HG02642 (cell line): ENCODE measurements around the gene HHATL.

ENCODE experiments used
- ATAC-seq: cut with Tn5 transposase; IDR thresholded peaks from one replicate; pipeline ENCODE4 v1.9.1; 2021; ENCODE audit warnings: mild to moderate bottlenecking; ENCODE audit not compliant: unreplicated experiment, poor library complexity

The HHATL gene

GRCh38 chr3:42700366-42701288 lies 2.0 kb downstream of the HHATL start:
- ATAC-seq, result no peak

- ATAC-seq, result no peak
Observed at GRCh38 chr3:42699511-42699971, 3.1 kb downstream of the HHATL start.

- ATAC-seq, result no peak
Observed at GRCh38 chr3:42698911-42699230, 3.7 kb downstream of the HHATL start.

- no peak for ATAC-seq
Observed at GRCh38 chr3:42698216-42698910, 4.2 kb downstream of the HHATL start.

GRCh38 chr3:42697289-42698051 lies 5.1 kb downstream of the HHATL start:
- no peak for ATAC-seq

- no peak for ATAC-seq
Observed at GRCh38 chr3:42696356-42697288, 6.0 kb downstream of the HHATL start.

GRCh38 chr3:42694366-42694765 lies 8.2 kb downstream of the HHATL start:
- no peak for ATAC-seq

GRCh38 chr3:42693530-42693930 lies 9.1 kb downstream of the HHATL start:
- ATAC-seq, result no peak

- ATAC-seq, result no peak
Observed at GRCh38 chr3:42692667-42693529, 9.7 kb downstream of the HHATL start.

GRCh38 chr3:42691816-42692666 lies 10.6 kb downstream of the HHATL start:
- ATAC-seq, result no peak

- ATAC-seq, result no peak
Observed at GRCh38 chr3:42690766-42691680, 11.6 kb downstream of the HHATL start.

- ATAC-seq, result no peak
Observed at GRCh38 chr3:42690191-42690590, 12.4 kb downstream of the HHATL start.

- no peak for ATAC-seq
Observed at GRCh38 chr3:42689421-42690014, 13.1 kb downstream of the HHATL start.

GRCh38 chr3:42688487-42689420 lies 13.8 kb downstream of the HHATL start:
- ATAC-seq, result no peak

- no peak for ATAC-seq
Observed at GRCh38 chr3:42688016-42688415, 14.6 kb downstream of the HHATL start.
